ENCODE data around the gene CFAP20DC.
"Not testable (repeated sequence)": the region's sequence is repeated elsewhere in the genome, so short reads cannot be mapped to it uniquely, and the experiment has no call there.

Gene CFAP20DC

GRCh38 chr3:59049671-59050331 lies at the start of gene CFAP20DC:
CFAP20DC (minus strand) TSS chr3:59050025; CDS start chr3:59049631, 394 bp downstream.
- H3K27me3 ChIP-seq (ENCODE audit: control insufficient read depth, low read length), result no peaks in the 10 kb centered on the region
- peak within 1 kb of the TSS; percentile 88 for H3K4me3 ChIP-seq (ENCODE audit: low read length)
- no peaks in the 10 kb centered on the region for H3K79me2 ChIP-seq (ENCODE audit: control insufficient read depth, low read length)
- peak within 1 kb of the TSS; percentile 48 for H3K27ac ChIP-seq (ENCODE audit: low read depth, low read length)
- TF ChIP-seq, protein P1, sequence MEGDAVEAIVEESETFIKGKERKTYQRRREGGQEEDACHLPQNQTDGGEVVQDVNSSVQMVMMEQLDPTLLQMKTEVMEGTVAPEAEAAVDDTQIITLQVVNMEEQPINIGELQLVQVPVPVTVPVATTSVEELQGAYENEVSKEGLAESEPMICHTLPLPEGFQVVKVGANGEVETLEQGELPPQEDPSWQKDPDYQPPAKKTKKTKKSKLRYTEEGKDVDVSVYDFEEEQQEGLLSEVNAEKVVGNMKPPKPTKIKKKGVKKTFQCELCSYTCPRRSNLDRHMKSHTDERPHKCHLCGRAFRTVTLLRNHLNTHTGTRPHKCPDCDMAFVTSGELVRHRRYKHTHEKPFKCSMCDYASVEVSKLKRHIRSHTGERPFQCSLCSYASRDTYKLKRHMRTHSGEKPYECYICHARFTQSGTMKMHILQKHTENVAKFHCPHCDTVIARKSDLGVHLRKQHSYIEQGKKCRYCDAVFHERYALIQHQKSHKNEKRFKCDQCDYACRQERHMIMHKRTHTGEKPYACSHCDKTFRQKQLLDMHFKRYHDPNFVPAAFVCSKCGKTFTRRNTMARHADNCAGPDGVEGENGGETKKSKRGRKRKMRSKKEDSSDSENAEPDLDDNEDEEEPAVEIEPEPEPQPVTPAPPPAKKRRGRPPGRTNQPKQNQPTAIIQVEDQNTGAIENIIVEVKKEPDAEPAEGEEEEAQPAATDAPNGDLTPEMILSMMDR (IDR thresholded peaks at IDR 0.05; ENCODE audit: low read depth, low read length, poor library complexity, severe bottlenecking), result no peak
- no peak for TF ChIP-seq EZH2phosphoT487 (IDR thresholded peaks at IDR 0.05; ENCODE audit: borderline replicate concordance, low read length)
- H4K20me1 ChIP-seq (ENCODE audit: control insufficient read depth, insufficient read depth, low read depth, low read length), result no peaks in the 10 kb centered on the region
- H3K9me2 ChIP-seq (replicated peaks; ENCODE audit: control insufficient read depth, low read length), result no peaks in the 10 kb centered on the region
- H3F3A ChIP-seq (ENCODE audit: control insufficient read depth, insufficient read depth), result no peaks in the 10 kb centered on the region; the same call in 1 of the 2 replicates
- H3K9me3 ChIP-seq (ENCODE audit: control insufficient read depth, insufficient read depth, low read length), result no peaks in the 10 kb centered on the region; the same call in 1 of the 2 replicates
- H3K4me1 ChIP-seq (ENCODE audit: control insufficient read depth, low read length), result peaks cover 28% of the 10 kb centered on the region
- H3K4me2 ChIP-seq (ENCODE audit: low read length), result peak within 1 kb of the TSS; percentile 92
- no peaks in the 10 kb centered on the region for H3K36me3 ChIP-seq (ENCODE audit: control insufficient read depth, low read length)

DNA sequence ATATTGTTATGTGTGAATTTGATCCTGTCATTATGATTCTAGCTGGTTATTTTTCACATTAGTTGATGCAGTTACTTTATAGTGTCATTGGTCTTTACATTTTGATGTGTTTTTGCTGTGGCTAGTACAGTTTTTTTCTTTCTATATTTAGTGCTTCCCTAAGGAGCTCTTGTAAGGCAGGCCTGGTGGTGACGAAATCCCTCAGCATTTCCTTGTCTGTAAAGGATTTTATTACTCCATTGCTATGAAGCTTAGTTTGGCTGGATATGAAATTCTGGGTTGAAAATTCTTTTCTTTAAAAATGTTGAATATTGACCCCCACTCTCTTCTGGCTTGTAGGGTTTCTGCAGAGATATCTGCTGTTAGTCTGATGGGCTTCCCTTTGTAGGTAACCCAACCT lies 48.7 kb upstream of the CFAP20DC start:
- not testable (repeated sequence) for H3K36me3 ChIP-seq (ENCODE audit: control insufficient read depth, low read length); H3K4me1 ChIP-seq (ENCODE audit: control insufficient read depth, low read length); H3K27ac ChIP-seq (ENCODE audit: low read depth, low read length); H4K20me1 ChIP-seq (ENCODE audit: control insufficient read depth, insufficient read depth, low read depth, low read length); H3K4me2 ChIP-seq (ENCODE audit: low read length); H3K79me2 ChIP-seq (ENCODE audit: control insufficient read depth, low read length); H3F3A ChIP-seq (ENCODE audit: control insufficient read depth, insufficient read depth); H3K9me3 ChIP-seq (ENCODE audit: control insufficient read depth, insufficient read depth, low read length); H3K27me3 ChIP-seq (ENCODE audit: control insufficient read depth, low read length); H3K4me3 ChIP-seq (ENCODE audit: low read length); H3K9me2 ChIP-seq (replicated peaks; ENCODE audit: control insufficient read depth, low read length)

DNA sequence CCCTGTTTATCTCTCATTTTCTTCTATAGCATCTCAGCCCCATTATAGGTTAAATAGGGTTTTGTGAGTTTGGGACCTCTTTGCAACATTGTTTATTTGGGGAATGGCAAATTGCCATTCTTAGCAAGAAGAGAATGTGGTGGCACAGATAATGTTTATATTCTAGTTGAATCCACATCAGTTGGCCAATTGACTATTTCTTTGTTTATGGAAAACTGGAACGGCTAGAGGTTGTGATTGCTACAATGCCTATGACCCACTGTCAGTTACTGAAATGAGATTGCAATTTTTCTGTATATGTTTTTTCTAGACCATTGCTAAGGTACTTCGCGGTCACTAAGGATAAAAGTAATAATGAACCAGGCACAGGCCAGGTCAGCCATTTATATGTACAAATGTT lies 44.6 kb upstream of the CFAP20DC start:
- Histone ChIP-seq H3K36me3 (ENCODE audit: control insufficient read depth, low read length) (no peaks in the 10 kb centered on the region), H3K27ac (ENCODE audit: low read depth, low read length) (no peak overlapping the region), H3F3A (ENCODE audit: control insufficient read depth, insufficient read depth) (no peaks in the 10 kb centered on the region), H3K79me2 (ENCODE audit: control insufficient read depth, low read length) (no peaks in the 10 kb centered on the region), H3K9me3 (ENCODE audit: control insufficient read depth, insufficient read depth, low read length) (no peaks in the 10 kb centered on the region), H3K4me1 (ENCODE audit: control insufficient read depth, low read length) (no peaks in the 10 kb centered on the region), H3K9me2 (replicated peaks; ENCODE audit: control insufficient read depth, low read length) (0 out of 2 replicates have a peak, but pooled peaks cover 2% of the 10 kb centered on the region), H3K4me2 (ENCODE audit: low read length) (no peak overlapping the region), H4K20me1 (ENCODE audit: control insufficient read depth, insufficient read depth, low read depth, low read length) (no peaks in the 10 kb centered on the region), H3K4me3 (ENCODE audit: low read length) (no peak overlapping the region), H3K27me3 (ENCODE audit: control insufficient read depth, low read length) (no peaks in the 10 kb centered on the region)
- no peak for TF ChIP-seq EZH2phosphoT487 (IDR thresholded peaks at IDR 0.05; ENCODE audit: borderline replicate concordance, low read length)
- TF ChIP-seq, protein P1 (IDR thresholded peaks at IDR 0.05; ENCODE audit: low read depth, low read length, poor library complexity, severe bottlenecking), result no peak

DNA sequence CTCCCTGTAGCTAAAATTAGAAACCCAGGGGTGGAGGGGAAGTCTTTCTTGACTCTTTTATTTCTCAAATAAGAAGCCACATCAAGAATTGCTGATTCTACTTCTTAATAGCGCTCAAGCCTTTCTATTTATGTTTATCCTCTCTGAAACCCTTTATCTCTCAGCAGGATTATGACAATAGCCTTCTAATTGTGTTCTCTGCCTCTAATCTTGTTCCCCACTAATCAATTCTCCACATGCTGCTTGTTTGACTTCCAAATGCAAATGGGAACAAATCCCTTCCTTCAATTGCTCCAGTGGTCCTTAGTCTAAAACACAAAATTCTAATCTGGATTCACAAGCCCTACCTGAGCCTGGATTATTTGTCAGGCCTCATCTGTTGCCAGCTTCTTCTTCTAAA lies 43.7 kb upstream of the CFAP20DC start:
- no peaks in the 10 kb centered on the region for H3K9me3 ChIP-seq (ENCODE audit: control insufficient read depth, insufficient read depth, low read length)
- no peak overlapping the region for H3K27ac ChIP-seq (ENCODE audit: low read depth, low read length)
- H4K20me1 ChIP-seq (ENCODE audit: control insufficient read depth, insufficient read depth, low read depth, low read length), result no peaks in the 10 kb centered on the region
- no peaks in the 10 kb centered on the region for H3F3A ChIP-seq (ENCODE audit: control insufficient read depth, insufficient read depth)
- no peaks in the 10 kb centered on the region for H3K36me3 ChIP-seq (ENCODE audit: control insufficient read depth, low read length)
- H3K27me3 ChIP-seq (ENCODE audit: control insufficient read depth, low read length), result no peaks in the 10 kb centered on the region
- no peak for TF ChIP-seq EZH2phosphoT487 (IDR thresholded peaks at IDR 0.05; ENCODE audit: borderline replicate concordance, low read length)
- TF ChIP-seq, protein P1 (IDR thresholded peaks at IDR 0.05; ENCODE audit: low read depth, low read length, poor library complexity, severe bottlenecking), result no peak
- no peak overlapping the region for H3K4me3 ChIP-seq (ENCODE audit: low read length)
- H3K79me2 ChIP-seq (ENCODE audit: control insufficient read depth, low read length), result no peaks in the 10 kb centered on the region
- H3K9me2 ChIP-seq (replicated peaks; ENCODE audit: control insufficient read depth, low read length), result 0 out of 2 replicates have a peak, but pooled peaks cover 2% of the 10 kb centered on the region
- H3K4me2 ChIP-seq (ENCODE audit: low read length), result no peak overlapping the region
- H3K4me1 ChIP-seq (ENCODE audit: control insufficient read depth, low read length), result no peaks in the 10 kb centered on the region
